Kidney (tissue), 14 donors: ENCODE data around the gene PLA2G4A. TPM values are rescaled to one million over a fixed set of nuclear protein-coding genes. Genes with fewer than 3 reads are reported as not detected.
"Not testable (repeated sequence)": the region's sequence is repeated elsewhere in the genome, so short reads cannot be mapped to it uniquely, and the experiment has no call there.

Experiments used
- DNase-seq, 5 donors: peaks; one replicate each; pipeline ENCODE4 v3.0.0-alpha.2; 2013 to 2020
- FAIRE-seq: peaks from 2 replicates; lab custom pipeline; 2012; peaks lifted over from hg19 to GRCh38; lab: Jason Lieb, UNC
- H3K27ac ChIP-seq, 2 donors: one replicate each; pipeline ENCODE4 v1.7.0; 2013; ENCODE audit warnings: low read depth in 2 of 2, low read length in 2 of 2, inconsistent platforms in 1 of 2
- H3K27me3 ChIP-seq: one replicate; pipeline ENCODE4 v1.7.1; 2013; ENCODE audit warnings: low read length, inconsistent platforms; ENCODE audit not compliant: control insufficient read depth, insufficient read depth
- H3K36me3 ChIP-seq, 3 donors: one replicate each; pipeline versions ENCODE4 v1.7.0 to v1.7.1; 2013; ENCODE audit warnings: low read length in 3 of 3, control low read depth in 1 of 3, inconsistent platforms in 1 of 3; ENCODE audit not compliant: insufficient read depth in 3 of 3, control insufficient read depth in 2 of 3
- H3K4me1 ChIP-seq, 3 donors: one replicate each; pipeline versions ENCODE4 v1.7.0 to v1.7.1; 2013; ENCODE audit warnings: low read length in 3 of 3, inconsistent platforms in 1 of 3, low read depth in 1 of 3; ENCODE audit not compliant: control insufficient read depth in 2 of 3, insufficient read depth in 2 of 3
- H3K4me3 ChIP-seq, 3 donors: one replicate each; pipeline versions ENCODE4 v1.7.0 to v1.8.1; 2013; ENCODE audit warnings: low read length in 3 of 3, control low read depth in 1 of 3, inconsistent platforms in 1 of 3
- H3K9ac ChIP-seq, 3 donors: one replicate each; pipeline versions ENCODE4 v1.7.0 to v1.7.1; 2013; ENCODE audit warnings: low read length in 3 of 3, control low read depth in 1 of 3, inconsistent platforms in 1 of 3
- H3K9me3 ChIP-seq, 3 donors: one replicate each; pipeline versions ENCODE4 v1.7.0 to v1.7.1; 2013; ENCODE audit warnings: low read length in 3 of 3, control low read depth in 1 of 3, inconsistent platforms in 1 of 3; ENCODE audit not compliant: control insufficient read depth in 2 of 3, insufficient read depth in 1 of 3
- intact Hi-C: fragments of 100-400 bp; cut with DNase I; formaldehyde crosslinking; loops from one replicate; pipeline ENCODE4 v1.11.1; 2022
- polyA plus RNA-seq: library from polyadenylated mRNA; stranded (reverse); fragments of 350-450 nt; fragmentation: Illumina TruSeq; extraction: RNeasy Lipid Tissue Mini Kit (QIAGEN cat#74804); gene quantifications from one replicate; pipeline ENCODE4 v1.2.3, GENCODE V29; 2014; ENCODE audit warnings: low read depth, low replicate concordance; ENCODE audit not compliant: insufficient read depth
- total RNA-seq: library from RNA; stranded (reverse); fragmentation: NEBNext Ultra II Directional; extraction: Animal tissue kit (Norgen Biotek cat#: 25700); gene quantifications from one replicate; pipeline ENCODE4 v1.2.1, GENCODE V29; 2021
- TF ChIP-seq, protein P1 (sequence below): IDR thresholded peaks from 3 replicates; pipeline ENCODE4 v1.5.1; 2012; ENCODE audit warnings: mild to moderate bottlenecking, moderate library complexity, borderline replicate concordance; ENCODE audit not compliant: insufficient read depth; ENCODE audit errors: extremely low read depth
- donor health status: control.
- donor health status: control.
- donor health status: control.
- donor health status: control.
- donor health status: control.
- donor health status: DM: yes; HTN: yes; CAD: no.
- donor health status: Normal renal cell carcinoma (clear cell type).

Gene PLA2G4A
- total and polyA plus RNA-seq, 2 donors from 2014 or later, result 3.4 to 8.4 TPM

DNA sequence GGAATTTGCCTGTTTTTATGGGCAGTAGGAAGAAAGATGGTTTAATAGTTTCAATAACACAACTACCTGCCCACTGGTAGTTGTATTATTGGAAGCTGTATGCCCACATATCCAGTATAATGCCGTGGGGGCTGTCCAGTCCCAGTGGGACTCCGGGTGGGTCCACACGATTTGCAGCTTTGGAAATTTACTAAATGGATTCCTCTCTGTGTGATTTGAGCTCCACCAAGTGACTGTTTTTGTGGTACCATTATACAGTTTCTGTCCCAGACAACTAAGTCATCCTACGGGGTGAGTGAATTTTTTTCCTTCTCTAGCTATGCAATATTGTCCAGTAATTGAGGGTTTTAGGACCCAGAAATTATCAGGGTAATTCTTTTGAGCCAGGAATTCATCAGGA lies 86.8 kb downstream of the PLA2G4A start:
- H3K4me3 ChIP-seq, result no peak overlapping the region
- no peaks in the 10 kb centered on the region for H3K4me1 ChIP-seq
- H3K9ac ChIP-seq, result no peak overlapping the region
- H3K9me3 ChIP-seq, result no peaks in the 10 kb centered on the region
- H3K36me3 ChIP-seq, result no peaks in the 10 kb centered on the region
- no peaks in the 10 kb centered on the region for H3K27me3 ChIP-seq
- TF ChIP-seq, protein P1, sequence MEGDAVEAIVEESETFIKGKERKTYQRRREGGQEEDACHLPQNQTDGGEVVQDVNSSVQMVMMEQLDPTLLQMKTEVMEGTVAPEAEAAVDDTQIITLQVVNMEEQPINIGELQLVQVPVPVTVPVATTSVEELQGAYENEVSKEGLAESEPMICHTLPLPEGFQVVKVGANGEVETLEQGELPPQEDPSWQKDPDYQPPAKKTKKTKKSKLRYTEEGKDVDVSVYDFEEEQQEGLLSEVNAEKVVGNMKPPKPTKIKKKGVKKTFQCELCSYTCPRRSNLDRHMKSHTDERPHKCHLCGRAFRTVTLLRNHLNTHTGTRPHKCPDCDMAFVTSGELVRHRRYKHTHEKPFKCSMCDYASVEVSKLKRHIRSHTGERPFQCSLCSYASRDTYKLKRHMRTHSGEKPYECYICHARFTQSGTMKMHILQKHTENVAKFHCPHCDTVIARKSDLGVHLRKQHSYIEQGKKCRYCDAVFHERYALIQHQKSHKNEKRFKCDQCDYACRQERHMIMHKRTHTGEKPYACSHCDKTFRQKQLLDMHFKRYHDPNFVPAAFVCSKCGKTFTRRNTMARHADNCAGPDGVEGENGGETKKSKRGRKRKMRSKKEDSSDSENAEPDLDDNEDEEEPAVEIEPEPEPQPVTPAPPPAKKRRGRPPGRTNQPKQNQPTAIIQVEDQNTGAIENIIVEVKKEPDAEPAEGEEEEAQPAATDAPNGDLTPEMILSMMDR, result no peak
- DNase-seq, result no peak
- intact Hi-C loops, result no loop called here
- FAIRE-seq, result no peak
- no peak overlapping the region for H3K27ac ChIP-seq

DNA sequence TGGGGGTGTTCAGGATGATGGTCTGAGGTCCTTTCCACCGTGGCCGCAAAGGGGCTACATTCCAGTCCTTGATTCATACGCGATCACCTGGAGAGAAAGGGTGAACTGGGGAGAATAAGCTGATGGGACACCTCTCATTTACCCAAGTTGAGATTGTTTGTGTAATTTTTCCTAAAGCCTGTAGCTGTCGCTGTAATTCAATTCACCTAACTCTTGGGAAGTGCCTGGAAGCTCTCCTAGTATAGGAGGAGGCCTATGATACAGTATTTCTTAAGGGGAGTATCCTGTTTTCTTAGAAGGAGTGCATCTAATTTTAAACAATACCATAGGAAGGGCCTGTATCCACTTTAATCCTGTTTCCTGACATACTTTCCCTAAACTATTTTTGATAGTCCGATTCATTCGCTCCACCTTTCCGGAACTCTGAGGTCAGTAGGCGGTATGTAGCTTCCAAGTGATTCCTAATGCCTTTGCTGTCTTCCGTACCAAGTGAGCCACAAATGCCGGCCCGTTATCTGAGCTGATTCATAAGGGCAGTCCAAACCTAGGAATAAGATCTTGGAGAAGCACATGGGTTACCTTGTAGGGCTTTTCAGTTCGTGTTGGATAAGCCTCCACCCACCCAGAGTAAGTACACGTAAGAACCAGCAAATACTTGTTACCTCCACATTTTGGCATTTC lies 88.5 kb downstream of the PLA2G4A start:
- FAIRE-seq, H3K9ac ChIP-seq, H3K36me3 ChIP-seq, DNase-seq, H3K4me1 ChIP-seq, H3K27me3 ChIP-seq, H3K9me3 ChIP-seq, H3K4me3 ChIP-seq, H3K27ac ChIP-seq, intact Hi-C loops: not testable (repeated sequence)
- TF ChIP-seq, protein P1, result peak; percentile 3

DNA sequence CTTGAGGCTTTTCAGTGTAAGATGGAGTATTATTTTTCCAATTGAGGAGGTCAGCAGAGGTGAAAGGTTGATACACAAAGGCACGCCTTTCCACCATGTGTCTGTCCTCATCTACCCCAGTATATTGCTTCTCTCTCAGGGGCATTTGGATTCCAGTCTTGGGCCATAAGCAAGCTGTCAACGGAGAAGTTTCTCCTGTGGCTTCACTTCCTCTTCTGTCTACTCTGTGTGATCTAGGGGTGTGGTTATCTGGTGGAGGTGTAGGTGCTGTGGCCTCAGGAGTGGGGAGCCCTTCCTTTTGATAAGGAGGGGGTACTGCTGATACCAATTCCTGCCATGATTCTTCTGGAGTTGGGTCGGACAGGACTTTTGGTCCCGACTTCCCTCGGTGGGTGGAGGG lies 92.6 kb downstream of the PLA2G4A start:
- H3K36me3 ChIP-seq, H3K9me3 ChIP-seq, H3K4me3 ChIP-seq, H3K27me3 ChIP-seq, intact Hi-C loops, H3K9ac ChIP-seq, H3K4me1 ChIP-seq, DNase-seq, H3K27ac ChIP-seq, FAIRE-seq: not testable (repeated sequence)

DNA sequence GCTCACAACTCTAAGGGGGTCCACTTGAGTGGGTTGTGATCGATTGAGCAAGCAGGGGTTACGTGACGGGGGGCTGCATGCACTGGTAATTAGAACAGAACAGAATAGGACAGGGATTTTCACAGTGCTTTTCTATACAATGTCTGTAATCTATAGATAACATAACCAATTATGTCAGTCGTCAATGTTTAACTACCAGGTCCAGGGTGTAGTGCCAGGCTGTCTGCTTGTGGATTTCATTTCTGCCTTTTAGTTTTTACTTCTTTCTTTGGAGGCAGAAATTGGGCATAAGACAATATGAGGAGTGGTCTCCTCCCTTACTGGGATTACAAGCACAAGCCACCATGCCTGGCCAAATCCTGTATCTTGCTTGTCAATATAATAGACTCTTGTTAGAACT lies 94.1 kb downstream of the PLA2G4A start:
- DNase-seq, FAIRE-seq, H3K9ac ChIP-seq, H3K27me3 ChIP-seq, H3K4me3 ChIP-seq, H3K4me1 ChIP-seq, H3K36me3 ChIP-seq, intact Hi-C loops, H3K27ac ChIP-seq, H3K9me3 ChIP-seq: not testable (repeated sequence)
